G401 (cell line): ENCODE data around the gene TOP2A. TPM values are rescaled to one million over a fixed set of nuclear protein-coding genes. Genes with fewer than 3 reads are reported as not detected.

Experiments used
- DNase-seq: peaks from one replicate; pipeline ENCODE4 v3.0.0-alpha.2; 2015; ENCODE audit warnings: low spot score
- in situ Hi-C: cut with HindIII; loops from 2 replicates; pipeline ENCODE4 v1.10.0; 2016; ENCODE audit warnings: low sequenced_read_pairs, mixed read lengths
- total RNA-seq: library from RNA; depleted of rRNA; stranded (reverse); fragments of >200 nt; shearing (Covaris generic); gene quantifications from 2 replicates; pipeline ENCODE4 v1.2.3, GENCODE V29; 2014; rRNA removed

Gene TOP2A
- total RNA-seq, result 133 and 277 TPM in 2 replicates

- in situ Hi-C loops, result no loop called here
- DNase-seq, result peak; percentile 100
These were observed at the start of gene TOP2A for GRCh38 chr17:40417609-40418427. TSS of gene TOP2A (minus strand) at chr17:40417896. CDS start at chr17:40417791, 105 bp downstream.

- no peak for DNase-seq
- in situ Hi-C loops, result no loop called here
These were observed 49.7 kb upstream of the TOP2A start for GRCh38 chr17:40467281-40467867.

- DNase-seq, result no peak
- in situ Hi-C loops, result no loop called here
These were observed 48.7 kb upstream of the TOP2A start for GRCh38 chr17:40466298-40466971.

- in situ Hi-C loops, result no loop called here
- no peak for DNase-seq
These were observed 46.7 kb upstream of the TOP2A start for GRCh38 chr17:40464392-40464855.

GRCh38 chr17:40463122-40463550 is 45.4 kb upstream of the TOP2A start:
- no peak for DNase-seq
- in situ Hi-C loops, result no loop called here

GRCh38 chr17:40462343-40463121 is 44.8 kb upstream of the TOP2A start:
- DNase-seq, result no peak
- in situ Hi-C loops, result no loop called here

- in situ Hi-C loops, result no loop called here
- no peak for DNase-seq
These were observed 44.1 kb upstream of the TOP2A start for GRCh38 chr17:40461732-40462342.

GRCh38 chr17:40460968-40461731 is 43.5 kb upstream of the TOP2A start:
- in situ Hi-C loops, result no loop called here
- DNase-seq, result no peak

- in situ Hi-C loops, result no loop called here
- DNase-seq, result no peak
These were observed 42.9 kb upstream of the TOP2A start for GRCh38 chr17:40460604-40460967.

GRCh38 chr17:40459636-40460603 is 42.2 kb upstream of the TOP2A start:
- no peak for DNase-seq
- in situ Hi-C loops, result no loop called here

- in situ Hi-C loops, result no loop called here
- DNase-seq, result no peak
These were observed 41.3 kb upstream of the TOP2A start for GRCh38 chr17:40458851-40459482.

- peak; percentile 46 for DNase-seq
- in situ Hi-C loops, result no loop called here
These were observed 40.5 kb upstream of the TOP2A start for GRCh38 chr17:40457964-40458791.

- no peak for DNase-seq
- in situ Hi-C loops, result no loop called here
These were observed 39.7 kb upstream of the TOP2A start for GRCh38 chr17:40457369-40457768.

GRCh38 chr17:40456396-40456951 is 38.8 kb upstream of the TOP2A start:
- no peak for DNase-seq
- in situ Hi-C loops, result no loop called here

- in situ Hi-C loops, result no loop called here
- DNase-seq, result no peak
These were observed 36.9 kb upstream of the TOP2A start for GRCh38 chr17:40454613-40454995.
